DOHH2 (cell line): ENCODE measurements around the gene CLCN4.

ENCODE experiments used
- CTCF ChIP-seq: fragments of 200-600 bp; sonication (generic); IDR thresholded peaks from one replicate; pipeline ENCODE4 v1.5.1; 2014; ENCODE audit warnings: antibody characterized with exemption, mild to moderate bottlenecking, low read depth, low read length; ENCODE audit not compliant: poor library complexity, severe bottlenecking
- EZH2phosphoT487 ChIP-seq: fragments of 200-600 bp; sonication (generic); IDR thresholded peaks from 2 replicates; pipeline ENCODE4 v1.6.1; 2017; ENCODE audit warnings: borderline replicate concordance, mild to moderate bottlenecking, antibody characterized with exemption, low read length, moderate library complexity, mixed read lengths

DNA sequence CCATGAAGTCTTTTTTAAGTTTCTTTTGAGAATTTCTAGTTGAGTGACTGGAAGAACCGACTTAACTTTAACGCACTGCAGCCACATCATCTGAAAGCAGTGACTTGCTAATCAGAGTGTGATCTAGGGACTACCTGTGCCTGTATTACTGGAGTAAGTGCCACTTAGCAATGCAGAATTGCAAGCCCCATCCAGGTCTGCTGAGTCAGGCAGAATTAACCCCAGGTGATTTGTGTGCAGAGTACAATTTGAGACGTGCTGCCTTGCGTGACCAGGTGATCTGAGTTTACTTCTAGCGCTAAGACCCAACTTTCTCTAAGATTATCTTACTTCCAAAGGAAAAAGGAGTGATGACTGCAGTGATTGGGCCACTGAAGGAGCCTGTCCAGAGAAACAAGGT is 85.3 kb downstream of the CLCN4 start:
- TF ChIP-seq CTCF (no peak), EZH2phosphoT487 (no peak)
